ENCODE results near the gene PARS2.

DNA sequence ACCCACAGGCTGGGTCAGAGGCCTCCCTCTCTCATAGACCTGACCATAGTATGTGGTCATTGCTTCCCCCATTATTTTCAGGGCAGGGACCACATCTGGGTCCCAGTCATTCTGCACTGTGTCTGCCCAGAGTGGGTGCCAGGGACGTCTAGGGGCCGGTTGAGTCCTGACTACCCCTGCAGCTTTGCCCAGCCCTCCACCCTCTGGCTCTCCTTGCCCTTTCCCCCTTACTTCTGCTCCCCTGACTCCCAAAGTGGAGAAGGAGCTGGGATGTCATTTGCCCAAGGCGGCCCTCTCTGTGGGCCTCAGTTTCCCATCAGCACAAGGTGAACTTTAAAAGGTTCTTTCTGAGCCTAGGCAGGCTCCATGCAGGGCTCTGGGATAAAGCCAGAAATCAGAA, 41.1 kb upstream of the PARS2 start:
- TF ChIP-seq, protein P1, sequence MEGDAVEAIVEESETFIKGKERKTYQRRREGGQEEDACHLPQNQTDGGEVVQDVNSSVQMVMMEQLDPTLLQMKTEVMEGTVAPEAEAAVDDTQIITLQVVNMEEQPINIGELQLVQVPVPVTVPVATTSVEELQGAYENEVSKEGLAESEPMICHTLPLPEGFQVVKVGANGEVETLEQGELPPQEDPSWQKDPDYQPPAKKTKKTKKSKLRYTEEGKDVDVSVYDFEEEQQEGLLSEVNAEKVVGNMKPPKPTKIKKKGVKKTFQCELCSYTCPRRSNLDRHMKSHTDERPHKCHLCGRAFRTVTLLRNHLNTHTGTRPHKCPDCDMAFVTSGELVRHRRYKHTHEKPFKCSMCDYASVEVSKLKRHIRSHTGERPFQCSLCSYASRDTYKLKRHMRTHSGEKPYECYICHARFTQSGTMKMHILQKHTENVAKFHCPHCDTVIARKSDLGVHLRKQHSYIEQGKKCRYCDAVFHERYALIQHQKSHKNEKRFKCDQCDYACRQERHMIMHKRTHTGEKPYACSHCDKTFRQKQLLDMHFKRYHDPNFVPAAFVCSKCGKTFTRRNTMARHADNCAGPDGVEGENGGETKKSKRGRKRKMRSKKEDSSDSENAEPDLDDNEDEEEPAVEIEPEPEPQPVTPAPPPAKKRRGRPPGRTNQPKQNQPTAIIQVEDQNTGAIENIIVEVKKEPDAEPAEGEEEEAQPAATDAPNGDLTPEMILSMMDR (IDR thresholded peaks at IDR 0.05; ENCODE audit: poor library complexity), result no peak
- TF ChIP-seq EZH2 (IDR thresholded peaks at IDR 0.05; ENCODE audit: borderline replicate concordance), result no peak
